Endothelial cell (in vitro differentiated cells): ENCODE results near the gene ZNF646. TPM values are rescaled to one million over a fixed set of nuclear protein-coding genes. Genes with fewer than 3 reads are reported as not detected.

Experiments used
- DNase-seq: peaks from one replicate; pipeline ENCODE4 v3.0.0; 2021; ENCODE audit warnings: low spot score
- H3K27ac Mint-ChIP-seq: one replicate; pipeline ENCODE4 v1.8.0; 2021; ENCODE audit warnings: mixed read lengths, inconsistent platforms; ENCODE audit not compliant: unreplicated experiment
- H3K27me3 Mint-ChIP-seq: one replicate; pipeline ENCODE4 v1.8.0; 2021; ENCODE audit warnings: mild to moderate bottlenecking, moderate library complexity, mixed read lengths, inconsistent platforms; ENCODE audit not compliant: unreplicated experiment
- H3K36me3 Mint-ChIP-seq: one replicate; pipeline ENCODE4 v1.8.0; 2021; ENCODE audit warnings: mild to moderate bottlenecking, low read depth, mixed read lengths, inconsistent platforms; ENCODE audit not compliant: unreplicated experiment
- H3K4me1 Mint-ChIP-seq: one replicate; pipeline ENCODE4 v1.8.0; 2021; ENCODE audit warnings: mild to moderate bottlenecking, mixed read lengths, inconsistent platforms; ENCODE audit not compliant: unreplicated experiment
- H3K4me3 Mint-ChIP-seq: one replicate; pipeline ENCODE4 v1.8.0; 2021; ENCODE audit warnings: mild to moderate bottlenecking, mixed read lengths, inconsistent platforms; ENCODE audit not compliant: unreplicated experiment
- H3K9me3 Mint-ChIP-seq: one replicate; pipeline ENCODE4 v1.8.0; 2021; ENCODE audit warnings: mixed read lengths, inconsistent platforms; ENCODE audit not compliant: unreplicated experiment
- total RNA-seq: library from RNA; stranded (reverse); fragmentation: NEBNext Ultra II Directional; extraction: Animal tissue kit (Norgen Biotek cat#: 25700); gene quantifications from one replicate; pipeline ENCODE4 v1.2.1, GENCODE V29; 2021; ENCODE audit not compliant: unreplicated experiment
- TF ChIP-seq, protein P1 (sequence below): fragments of 200-600 bp; sonication (generic); IDR thresholded peaks from one replicate; pipeline ENCODE4 v1.5.0; 2021; ENCODE audit warnings: antibody characterized with exemption; ENCODE audit not compliant: unreplicated experiment

The ZNF646 gene
- total RNA-seq, 1 donor from 2014 or later = 25.5 TPM

DNA sequence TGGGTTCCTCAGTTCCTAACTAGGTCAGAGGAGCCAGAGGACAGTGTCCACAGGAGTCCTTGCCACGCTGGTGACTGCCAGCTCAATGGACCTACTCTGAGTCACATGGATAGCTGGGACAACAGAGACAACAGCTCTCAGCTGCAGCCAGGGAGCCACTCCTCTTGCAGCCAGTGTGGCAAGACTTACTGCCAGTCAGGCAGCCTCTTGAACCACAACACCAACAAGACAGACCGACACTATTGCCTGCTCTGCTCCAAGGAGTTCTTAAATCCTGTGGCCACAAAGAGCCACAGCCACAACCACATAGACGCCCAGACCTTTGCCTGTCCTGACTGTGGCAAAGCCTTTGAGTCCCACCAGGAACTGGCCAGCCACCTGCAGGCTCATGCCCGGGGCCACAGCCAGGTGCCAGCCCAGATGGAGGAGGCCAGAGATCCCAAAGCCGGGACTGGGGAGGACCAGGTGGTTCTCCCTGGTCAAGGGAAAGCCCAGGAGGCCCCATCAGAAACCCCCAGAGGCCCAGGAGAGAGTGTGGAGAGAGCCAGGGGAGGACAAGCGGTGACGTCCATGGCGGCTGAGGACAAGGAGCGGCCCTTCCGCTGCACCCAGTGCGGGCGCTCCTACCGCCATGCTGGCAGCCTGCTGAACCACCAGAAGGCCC lies 6.7 kb downstream of the ZNF646 start:
- H3K4me1 Mint-ChIP-seq = peaks cover 2% of the 10 kb centered on the region
- H3K27ac Mint-ChIP-seq = no peak overlapping the region
- peaks cover 31% of the 10 kb centered on the region for H3K36me3 Mint-ChIP-seq
- H3K9me3 Mint-ChIP-seq = no peaks in the 10 kb centered on the region
- H3K4me3 Mint-ChIP-seq = no peak overlapping the region
- peaks cover 21% of the 10 kb centered on the region for H3K27me3 Mint-ChIP-seq
- TF ChIP-seq, protein P1, sequence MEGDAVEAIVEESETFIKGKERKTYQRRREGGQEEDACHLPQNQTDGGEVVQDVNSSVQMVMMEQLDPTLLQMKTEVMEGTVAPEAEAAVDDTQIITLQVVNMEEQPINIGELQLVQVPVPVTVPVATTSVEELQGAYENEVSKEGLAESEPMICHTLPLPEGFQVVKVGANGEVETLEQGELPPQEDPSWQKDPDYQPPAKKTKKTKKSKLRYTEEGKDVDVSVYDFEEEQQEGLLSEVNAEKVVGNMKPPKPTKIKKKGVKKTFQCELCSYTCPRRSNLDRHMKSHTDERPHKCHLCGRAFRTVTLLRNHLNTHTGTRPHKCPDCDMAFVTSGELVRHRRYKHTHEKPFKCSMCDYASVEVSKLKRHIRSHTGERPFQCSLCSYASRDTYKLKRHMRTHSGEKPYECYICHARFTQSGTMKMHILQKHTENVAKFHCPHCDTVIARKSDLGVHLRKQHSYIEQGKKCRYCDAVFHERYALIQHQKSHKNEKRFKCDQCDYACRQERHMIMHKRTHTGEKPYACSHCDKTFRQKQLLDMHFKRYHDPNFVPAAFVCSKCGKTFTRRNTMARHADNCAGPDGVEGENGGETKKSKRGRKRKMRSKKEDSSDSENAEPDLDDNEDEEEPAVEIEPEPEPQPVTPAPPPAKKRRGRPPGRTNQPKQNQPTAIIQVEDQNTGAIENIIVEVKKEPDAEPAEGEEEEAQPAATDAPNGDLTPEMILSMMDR = no peak
- DNase-seq = no peak

DNA sequence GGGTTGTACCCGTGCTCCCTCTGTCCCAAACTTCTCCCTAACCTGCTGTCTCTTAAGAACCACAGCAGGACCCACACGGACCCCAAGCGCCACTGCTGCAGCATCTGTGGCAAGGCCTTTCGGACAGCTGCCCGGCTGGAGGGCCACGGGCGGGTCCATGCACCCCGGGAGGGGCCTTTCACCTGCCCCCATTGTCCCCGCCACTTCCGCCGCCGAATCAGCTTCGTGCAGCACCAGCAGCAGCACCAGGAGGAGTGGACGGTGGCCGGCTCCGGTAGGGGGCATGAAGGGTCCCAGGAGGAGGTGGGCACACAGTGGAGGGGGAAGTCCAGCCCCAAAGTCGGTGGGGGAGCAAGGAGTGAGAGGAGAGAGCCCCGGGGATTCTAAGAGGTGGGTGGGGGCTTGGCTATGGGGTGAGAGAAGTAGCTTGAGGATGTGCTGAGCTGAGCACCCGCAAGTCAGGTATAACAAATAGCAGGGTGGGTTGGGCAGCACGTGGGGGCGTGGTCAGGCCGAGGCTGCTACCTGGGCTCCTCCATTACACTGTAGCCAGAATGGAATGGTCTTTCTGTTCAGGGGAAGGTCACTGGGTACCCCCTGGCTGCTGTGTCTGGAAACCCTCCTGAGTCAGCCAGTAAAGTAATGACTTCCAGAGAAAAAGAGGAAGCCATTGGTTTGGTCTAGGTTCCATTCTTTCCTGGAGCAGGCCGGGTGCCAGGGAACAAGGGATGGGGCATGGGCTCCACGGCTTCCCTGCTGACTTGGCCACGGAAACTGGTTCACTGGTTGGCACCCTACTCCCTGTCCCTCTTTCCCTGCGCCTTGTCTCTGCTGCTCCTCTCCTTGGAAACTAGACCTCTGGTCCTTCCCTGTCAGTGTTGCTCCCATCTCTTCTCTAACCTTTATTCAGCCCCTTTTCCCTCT lies 7.5 kb downstream of the ZNF646 start:
- Mint-ChIP-seq H3K36me3 (peaks cover 31% of the 10 kb centered on the region), H3K27me3 (peaks cover 26% of the 10 kb centered on the region), H3K27ac (peak overlapping the region; percentile 44), H3K9me3 (no peaks in the 10 kb centered on the region), H3K4me3 (peak overlapping the region; percentile 40), H3K4me1 (peaks cover 2% of the 10 kb centered on the region)
- DNase-seq = no peak
- TF ChIP-seq, protein P1 = no peak

DNA sequence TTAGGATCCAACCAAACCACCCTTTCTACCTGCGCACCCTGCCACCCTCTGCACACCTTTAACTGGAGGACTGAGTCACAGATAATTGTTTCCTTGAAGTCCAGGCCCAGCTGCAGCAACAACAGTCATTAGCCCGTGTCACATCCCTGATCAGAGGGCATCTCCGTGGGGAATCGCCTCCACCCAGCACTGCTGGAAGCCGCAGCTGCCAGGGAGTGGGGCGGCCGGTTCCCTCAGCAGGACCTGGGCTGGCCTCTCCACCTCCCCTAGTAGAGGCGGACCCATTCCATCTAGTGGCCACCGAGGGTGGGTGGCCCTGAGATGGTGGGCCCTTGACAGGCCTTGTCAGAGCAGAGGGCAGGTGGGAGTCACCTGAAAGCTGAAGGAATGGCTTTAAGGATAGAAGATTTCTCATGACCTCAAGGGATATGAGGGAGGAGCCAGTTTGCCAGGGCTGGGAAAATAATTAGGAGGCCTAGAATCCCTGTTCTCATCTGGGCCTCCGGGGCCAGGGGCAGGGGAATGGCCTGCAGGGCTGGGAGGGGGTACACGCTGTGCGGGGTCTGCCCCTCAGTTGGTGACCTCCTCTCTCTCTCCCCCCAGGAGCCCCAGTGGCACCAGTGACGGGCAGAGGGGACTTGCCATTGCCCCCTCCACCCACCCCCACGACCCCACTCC lies 8.3 kb downstream of the ZNF646 start:
- H3K36me3 Mint-ChIP-seq = peaks cover 31% of the 10 kb centered on the region
- H3K27me3 Mint-ChIP-seq = peaks cover 29% of the 10 kb centered on the region
- peak overlapping the region; percentile 44 for H3K27ac Mint-ChIP-seq
- peaks cover 2% of the 10 kb centered on the region for H3K4me1 Mint-ChIP-seq
- TF ChIP-seq, protein P1 = no peak
- DNase-seq = no peak
- no peaks in the 10 kb centered on the region for H3K9me3 Mint-ChIP-seq
- H3K4me3 Mint-ChIP-seq = peak overlapping the region; percentile 40

DNA sequence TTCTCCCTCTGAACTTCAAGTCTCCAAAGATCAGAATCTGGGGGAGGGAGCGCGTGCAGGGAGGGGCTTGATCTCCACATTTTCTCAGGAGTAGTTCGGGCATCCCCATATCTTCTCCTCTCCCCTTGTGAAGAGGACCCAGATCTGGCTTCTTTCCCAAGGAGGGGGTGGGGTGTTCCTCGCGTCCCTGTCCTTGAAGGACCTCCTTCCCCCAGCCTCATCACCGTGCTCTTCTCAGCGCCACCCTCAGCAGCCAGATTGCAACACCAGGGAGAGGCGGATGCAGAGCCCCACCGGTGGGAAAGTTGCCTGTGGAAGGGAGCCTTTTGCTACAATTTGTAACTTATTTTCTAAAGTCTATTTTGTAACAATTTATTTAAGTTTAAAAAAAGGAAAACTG lies 8.9 kb downstream of the ZNF646 start:
- peaks cover 28% of the 10 kb centered on the region for H3K36me3 Mint-ChIP-seq
- H3K27ac Mint-ChIP-seq = no peak overlapping the region
- no peak overlapping the region for H3K4me3 Mint-ChIP-seq
- no peak for DNase-seq
- TF ChIP-seq, protein P1 = no peak
- H3K4me1 Mint-ChIP-seq = peaks cover 2% of the 10 kb centered on the region
- no peaks in the 10 kb centered on the region for H3K9me3 Mint-ChIP-seq
- peaks cover 26% of the 10 kb centered on the region for H3K27me3 Mint-ChIP-seq
